ENCODE results near the gene PSENEN.

DNA sequence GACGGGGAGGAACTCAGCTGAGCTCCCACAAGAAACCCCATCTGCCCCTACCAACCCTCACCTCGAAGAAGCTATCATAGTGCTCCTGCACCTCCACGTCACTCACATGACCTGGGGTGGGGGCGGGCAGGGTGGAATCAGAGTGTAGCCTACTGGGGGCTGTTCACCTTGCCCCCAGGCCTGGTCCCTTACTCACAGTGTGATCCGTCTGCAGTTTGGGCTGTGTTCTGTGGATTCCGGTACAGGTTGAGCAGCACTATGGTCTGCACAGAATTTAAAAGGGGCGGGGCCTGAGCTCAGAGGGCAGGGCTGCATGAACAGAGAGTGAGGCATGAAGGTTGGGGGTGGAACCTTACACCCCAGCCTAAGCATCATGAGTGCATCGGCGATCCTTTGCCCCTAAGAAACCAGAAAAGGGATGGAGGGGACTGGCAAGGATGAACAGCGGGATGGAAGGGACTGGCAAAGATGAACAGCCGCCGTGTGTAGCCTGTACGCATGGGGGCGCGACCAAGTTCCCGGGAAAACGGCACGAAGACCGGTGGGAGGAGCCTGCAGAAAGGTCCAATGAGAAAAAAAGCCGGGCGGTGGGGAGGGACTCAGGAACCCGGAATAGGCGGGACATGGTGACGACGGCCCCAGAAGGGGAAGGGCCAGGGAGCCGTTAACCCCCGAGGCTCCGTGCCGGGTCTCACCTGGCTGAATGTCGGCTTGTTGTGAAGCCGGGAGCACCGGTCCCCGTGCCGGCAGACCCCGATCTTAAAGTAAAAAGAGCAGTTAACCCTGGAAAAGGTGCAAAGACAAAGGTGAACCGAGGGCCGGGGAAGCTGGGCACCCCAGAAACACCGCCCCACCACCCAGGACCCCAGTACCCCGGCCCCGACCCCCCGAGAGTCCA, 772 bp upstream of the PSENEN start:
- TF ChIP-seq POLR2A (IDR thresholded peaks at IDR 0.05; ENCODE audit: low read depth, low read length) (peak; percentile 75), POLR2AphosphoS5 (IDR thresholded peaks at IDR 0.05; ENCODE audit: low read depth, low read length) (peak; percentile 87), POU2F2 (IDR thresholded peaks at IDR 0.05; ENCODE audit: low read depth, low read length) (peak; percentile 63; the same call in 1 of the 2 replicates), PAX5 (IDR thresholded peaks at IDR 0.05; ENCODE audit: insufficient read depth, low read length, severe bottlenecking) (no peak), SPI1 (IDR thresholded peaks at IDR 0.05; ENCODE audit: low read depth, low read length) (peak; percentile 47; the same call in 1 of the 2 replicates)
